T1000 (cell line): ENCODE measurements around the gene CARMIL1.
"Not testable (repeated sequence)": the region's sequence is repeated elsewhere in the genome, so short reads cannot be mapped to it uniquely, and the experiment has no call there.

Source experiments
- DNase-seq: peaks from one replicate; lab custom pipeline; 2025; ENCODE audit warnings: mixed read lengths; lab: John Stamatoyannopoulos, UW

CARMIL1 gene

GRCh38 chr6:25370178-25371036 is 91.2 kb downstream of the CARMIL1 start:
- no peak for DNase-seq

- no peak for DNase-seq
These were observed 91.8 kb downstream of the CARMIL1 start for GRCh38 chr6:25371037-25371347.

- no peak for DNase-seq
These were observed 96.0 kb downstream of the CARMIL1 start for GRCh38 chr6:25375125-25375524.

- no peak for DNase-seq
These were observed 98.5 kb downstream of the CARMIL1 start for GRCh38 chr6:25377664-25378063.

- DNase-seq, result no peak
These were observed 101.9 kb downstream of the CARMIL1 start for GRCh38 chr6:25381077-25381476.

GRCh38 chr6:25382476-25382875 is 103.3 kb downstream of the CARMIL1 start:
- not testable (repeated sequence) for DNase-seq

GRCh38 chr6:25384234-25384633 is 105.1 kb downstream of the CARMIL1 start:
- DNase-seq, result no peak

GRCh38 chr6:25384967-25385366 is 105.8 kb downstream of the CARMIL1 start:
- DNase-seq, result no peak

GRCh38 chr6:25387483-25387882 is 108.3 kb downstream of the CARMIL1 start:
- DNase-seq, result no peak

GRCh38 chr6:25387911-25388310 is 108.7 kb downstream of the CARMIL1 start:
- no peak for DNase-seq

- no peak for DNase-seq
These were observed 109.6 kb downstream of the CARMIL1 start for GRCh38 chr6:25388776-25389175.

- DNase-seq, result no peak
These were observed 110.3 kb downstream of the CARMIL1 start for GRCh38 chr6:25389471-25389870.

GRCh38 chr6:25392372-25392771 is 113.2 kb downstream of the CARMIL1 start:
- no peak for DNase-seq

GRCh38 chr6:25395731-25396130 is 116.6 kb downstream of the CARMIL1 start:
- no peak for DNase-seq

- no peak for DNase-seq
These were observed 118.2 kb downstream of the CARMIL1 start for GRCh38 chr6:25397406-25397805.

GRCh38 chr6:25399885-25400284 is 120.7 kb downstream of the CARMIL1 start:
- DNase-seq, result no peak

GRCh38 chr6:25401711-25402110 is 122.5 kb downstream of the CARMIL1 start:
- DNase-seq, result no peak

GRCh38 chr6:25402125-25402524 is 123.0 kb downstream of the CARMIL1 start:
- no peak for DNase-seq

- no peak for DNase-seq
These were observed 124.0 kb downstream of the CARMIL1 start for GRCh38 chr6:25403150-25403549.

- DNase-seq, result no peak
These were observed 124.9 kb downstream of the CARMIL1 start for GRCh38 chr6:25404091-25404490.

- no peak for DNase-seq
These were observed 125.6 kb downstream of the CARMIL1 start for GRCh38 chr6:25404693-25405169.

- no peak for DNase-seq
These were observed 126.3 kb downstream of the CARMIL1 start for GRCh38 chr6:25405442-25405841.

GRCh38 chr6:25407431-25407830 is 128.3 kb downstream of the CARMIL1 start:
- no peak for DNase-seq

- no peak for DNase-seq
These were observed 130.9 kb downstream of the CARMIL1 start for GRCh38 chr6:25410102-25410501.
